Measurements from ENCODE around the gene SYTL3. TPM values are rescaled to one million over a fixed set of nuclear protein-coding genes. Genes with fewer than 3 reads are reported as not detected.
A peak's percentile ranks its signal among the peaks of the same experiment; 100 is the strongest.

SYTL3 gene
- total RNA-seq, 5 donors from 2014 or later (not counting 1 experiment from before 2014, with no cell fraction given), result 14.4 to 45.6 (median 22.9) TPM

DNA sequence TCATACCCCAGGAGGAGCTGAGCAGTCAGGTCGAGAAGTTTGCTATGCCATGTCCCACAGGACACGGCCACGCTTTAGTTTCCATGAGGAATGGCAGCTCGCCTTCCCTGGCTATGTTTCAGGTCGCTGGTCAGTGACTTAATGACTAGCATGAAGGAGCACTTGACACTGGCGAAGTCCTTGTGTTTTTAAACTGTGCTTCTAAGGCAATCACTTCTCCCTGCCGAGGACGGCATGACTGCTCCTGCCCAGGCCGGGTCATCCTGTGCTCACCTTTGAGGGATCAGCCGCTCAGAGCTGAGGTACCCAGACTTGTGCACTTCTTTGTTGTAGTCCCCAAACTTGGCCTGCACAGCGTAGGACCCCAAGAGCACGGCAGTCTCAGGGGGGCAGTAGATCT lies 135.2 kb downstream of the SYTL3 start:
- Mint-ChIP-seq H3K27ac (no peak overlapping the region), H3K4me1 (peaks cover 52 to 63% (median 62%) of the 10 kb centered on the region in 3 donors), H3K4me3 (no peak overlapping the region), H3K9me3 (no peaks in the 10 kb centered on the region), H3K36me3 (peaks cover 78% of the 10 kb centered on the region), H3K27me3 (no peaks in the 10 kb centered on the region)
- 97% methylated on average over 11 of the region's 12 CpGs for WGBS (ENCODE audit: insufficient coverage)
- H3K27ac ChIP-seq (ENCODE audit: low read length), result no peak overlapping the region
- H3K4me3 ChIP-seq (ENCODE audit: control insufficient read depth in 1 of 2, extremely low read depth in 1 of 2, low read length in 1 of 2), result no peak overlapping the region
- ATAC-seq (replicated peaks in 1 of 4) (no peak), DNase-seq (no peak)
- H3K36me3 ChIP-seq (ENCODE audit: control insufficient read depth in 2 of 2, extremely low read depth in 1 of 2, insufficient read depth in 1 of 2, low read length in 1 of 2), result peaks cover 21 to 88% of the 10 kb centered on the region in 2 donors
- no peaks in the 10 kb centered on the region for H3K27me3 ChIP-seq (replicated peaks in 1 of 2; ENCODE audit: control insufficient read depth in 2 of 2, extremely low read depth in 1 of 2, insufficient read depth in 2 of 2, low read length in 1 of 2)
- peaks cover 9 to 29% of the 10 kb centered on the region in 2 experiments for H3K4me1 ChIP-seq (ENCODE audit: control insufficient read depth in 1 of 2, extremely low read depth in 1 of 2, insufficient read depth in 2 of 2, low read length in 2 of 2)
- CTCF ChIA-PET, result interaction anchor here in 1 of 2 donors (1.2 kb wide), 1 partner anchor 15 kb away, joined by 3 read pairs; no protein-coding TSS in a partner anchor
- POLR2A ChIA-PET, result interaction anchor here (0.7 to 0.9 kb wide), 2 partner anchors 19 to 183 kb away, joined by 3 read pairs; no protein-coding TSS in a partner anchor
- no peaks in the 10 kb centered on the region for H3K9me3 ChIP-seq

GRCh38 chr6:158786645-158787304 lies 136.9 kb downstream of the SYTL3 start:
- peaks cover 17 to 41% of the 10 kb centered on the region in 2 experiments for H3K4me1 ChIP-seq (ENCODE audit: control insufficient read depth in 1 of 2, extremely low read depth in 1 of 2, insufficient read depth in 2 of 2, low read length in 2 of 2)
- peaks cover 70% of the 10 kb centered on the region for H3K36me3 Mint-ChIP-seq
- peak overlapping the region in 1 of 2 donors; percentile 11 for H3K27ac Mint-ChIP-seq
- H3K9me3 Mint-ChIP-seq, result no peaks in the 10 kb centered on the region
- CTCF ChIA-PET, result no interaction called here
- no peaks in the 10 kb centered on the region for H3K27me3 ChIP-seq (replicated peaks in 1 of 2; ENCODE audit: control insufficient read depth in 2 of 2, extremely low read depth in 1 of 2, insufficient read depth in 2 of 2, low read length in 1 of 2)
- H3K4me3 ChIP-seq (ENCODE audit: control insufficient read depth in 1 of 2, extremely low read depth in 1 of 2, low read length in 1 of 2), result no peak overlapping the region
- no peaks in the 10 kb centered on the region for H3K9me3 ChIP-seq
- H3K4me1 Mint-ChIP-seq, result peaks cover 59 to 70% (median 68%) of the 10 kb centered on the region in 3 donors
- ATAC-seq (replicated peaks in 1 of 4) (no peak), DNase-seq (no peak)
- no peaks in the 10 kb centered on the region for H3K27me3 Mint-ChIP-seq
- WGBS (ENCODE audit: insufficient coverage), result 99% methylated on average over 6 of the region's 6 CpGs
- POLR2A ChIA-PET, result interaction anchor here in 1 of 2 donors (0.6 to 0.7 kb wide), 2 partner anchors 43 to 48 kb away, joined by 3 to 6 read pairs; no protein-coding TSS in a partner anchor
- H3K36me3 ChIP-seq (ENCODE audit: control insufficient read depth in 2 of 2, extremely low read depth in 1 of 2, insufficient read depth in 1 of 2, low read length in 1 of 2), result peaks cover 15 to 71% of the 10 kb centered on the region in 2 donors
- no peak overlapping the region for H3K4me3 Mint-ChIP-seq
- no peak overlapping the region for H3K27ac ChIP-seq (ENCODE audit: low read length)

GRCh38 chr6:158787395-158787794 lies 137.5 kb downstream of the SYTL3 start:
- Mint-ChIP-seq H3K4me3 (peak overlapping the region in 1 of 3 donors; percentile 24), H3K9me3 (no peaks in the 10 kb centered on the region), H3K27me3 (no peaks in the 10 kb centered on the region), H3K36me3 (peaks cover 65% of the 10 kb centered on the region), H3K27ac (no peak overlapping the region), H3K4me1 (peaks cover 61 to 75% (median 66%) of the 10 kb centered on the region in 3 donors)
- peaks cover 17 to 47% of the 10 kb centered on the region in 2 experiments for H3K4me1 ChIP-seq (ENCODE audit: control insufficient read depth in 1 of 2, extremely low read depth in 1 of 2, insufficient read depth in 2 of 2, low read length in 2 of 2)
- no peaks in the 10 kb centered on the region for H3K27me3 ChIP-seq (replicated peaks in 1 of 2; ENCODE audit: control insufficient read depth in 2 of 2, extremely low read depth in 1 of 2, insufficient read depth in 2 of 2, low read length in 1 of 2)
- ChIA-PET CTCF (interaction anchor here in 1 of 2 donors (2.9 kb wide), 1 partner anchor 183 kb away, joined by 6 read pairs; no protein-coding TSS in a partner anchor), POLR2A (interaction anchor here in 1 of 2 donors (0.5 kb wide), 1 partner anchor 85 kb away, joined by 4 read pairs; no protein-coding TSS in a partner anchor)
- DNase-seq (no peak), ATAC-seq (replicated peaks in 1 of 4) (no peak)
- WGBS (ENCODE audit: insufficient coverage), result 95% methylated on average over 5 of the region's 6 CpGs
- H3K9me3 ChIP-seq, result no peaks in the 10 kb centered on the region
- no peak overlapping the region for H3K27ac ChIP-seq (ENCODE audit: low read length)
- no peak overlapping the region for H3K4me3 ChIP-seq (ENCODE audit: control insufficient read depth in 1 of 2, extremely low read depth in 1 of 2, low read length in 1 of 2)
- peaks cover 14 to 65% of the 10 kb centered on the region in 2 donors for H3K36me3 ChIP-seq (ENCODE audit: control insufficient read depth in 2 of 2, extremely low read depth in 1 of 2, insufficient read depth in 1 of 2, low read length in 1 of 2)

GRCh38 chr6:158789115-158789917 lies 139.5 kb downstream of the SYTL3 start:
- Histone ChIP-seq H3K4me3 (ENCODE audit: control insufficient read depth in 1 of 2, extremely low read depth in 1 of 2, low read length in 1 of 2) (peak overlapping the region; percentile 16 to 29), H3K27ac (ENCODE audit: low read length) (peak overlapping the region; percentile 87), H3K36me3 (ENCODE audit: control insufficient read depth in 2 of 2, extremely low read depth in 1 of 2, insufficient read depth in 1 of 2, low read length in 1 of 2) (peaks cover 13 to 46% of the 10 kb centered on the region in 2 donors), H3K9me3 (no peaks in the 10 kb centered on the region), H3K4me1 (ENCODE audit: control insufficient read depth in 1 of 2, extremely low read depth in 1 of 2, insufficient read depth in 2 of 2, low read length in 2 of 2) (peaks cover 17 to 55% of the 10 kb centered on the region in 2 experiments), H3K27me3 (replicated peaks in 1 of 2; ENCODE audit: control insufficient read depth in 2 of 2, extremely low read depth in 1 of 2, insufficient read depth in 2 of 2, low read length in 1 of 2) (no peaks in the 10 kb centered on the region)
- ATAC-seq (replicated peaks in 1 of 4) (peak; percentile 82 to 97 (median 94)), DNase-seq (peak; percentile 28 to 82 (median 72))
- peak overlapping the region; percentile 92 to 95 for H3K27ac Mint-ChIP-seq
- H3K36me3 Mint-ChIP-seq, result peaks cover 57% of the 10 kb centered on the region
- CTCF ChIA-PET, result interaction anchor here (0.5 to 2.9 kb wide), 18 partner anchors 8 to 623 kb away, joined by 3 to 9 read pairs (median 4); no protein-coding TSS in a partner anchor
- peak overlapping the region; percentile 38 to 77 (median 49) for H3K4me3 Mint-ChIP-seq
- POLR2A ChIA-PET, result interaction anchor here (0.6 to 5.0 kb wide), 25 partner anchors 8 to 983 kb away, joined by 3 to 29 read pairs (median 4); partner anchors contain the start of gene EZR (in 1 of the 2)
- peaks cover 71 to 85% (median 73%) of the 10 kb centered on the region in 3 donors for H3K4me1 Mint-ChIP-seq
- 17% methylated on average over 10 of the region's 11 CpGs for WGBS (ENCODE audit: insufficient coverage)
- H3K9me3 Mint-ChIP-seq, result no peaks in the 10 kb centered on the region
- H3K27me3 Mint-ChIP-seq, result no peaks in the 10 kb centered on the region

- Mint-ChIP-seq H3K9me3 (no peaks in the 10 kb centered on the region), H3K36me3 (peaks cover 52% of the 10 kb centered on the region), H3K27me3 (no peaks in the 10 kb centered on the region), H3K27ac (peak overlapping the region; percentile 92 to 95), H3K4me1 (peaks cover 74 to 90% (median 79%) of the 10 kb centered on the region in 3 donors), H3K4me3 (peak overlapping the region in 2 of 3 donors; percentile 6 to 45)
- H3K27ac ChIP-seq (ENCODE audit: low read length), result peak overlapping the region; percentile 21
- no peaks in the 10 kb centered on the region for H3K27me3 ChIP-seq (replicated peaks in 1 of 2; ENCODE audit: control insufficient read depth in 2 of 2, extremely low read depth in 1 of 2, insufficient read depth in 2 of 2, low read length in 1 of 2)
- ChIA-PET POLR2A (interaction anchor here in 1 of 2 donors (0.7 to 5.0 kb wide), 3 partner anchors 18 to 72 kb away, joined by 3 to 29 read pairs (median 10); no protein-coding TSS in a partner anchor), CTCF (interaction anchor here in 1 of 2 donors (0.6 to 0.9 kb wide), 3 partner anchors 16 to 256 kb away, joined by 4 to 13 read pairs (median 10); no protein-coding TSS in a partner anchor)
- peaks cover 6 to 33% of the 10 kb centered on the region in 2 donors for H3K36me3 ChIP-seq (ENCODE audit: control insufficient read depth in 2 of 2, extremely low read depth in 1 of 2, insufficient read depth in 1 of 2, low read length in 1 of 2)
- no peak for DNase-seq
- no peak for ATAC-seq (replicated peaks in 1 of 4)
- H3K4me1 ChIP-seq (ENCODE audit: control insufficient read depth in 1 of 2, extremely low read depth in 1 of 2, insufficient read depth in 2 of 2, low read length in 2 of 2), result peaks cover 17 to 71% of the 10 kb centered on the region in 2 experiments
- 20% methylated on average over 1 of the region's 7 CpGs for WGBS (ENCODE audit: insufficient coverage)
- no peak overlapping the region for H3K4me3 ChIP-seq (ENCODE audit: control insufficient read depth in 1 of 2, extremely low read depth in 1 of 2, low read length in 1 of 2)
- no peaks in the 10 kb centered on the region for H3K9me3 ChIP-seq
These were observed 141.5 kb downstream of the SYTL3 start for GRCh38 chr6:158791274-158791855.

Measured in T-cell (primary cell).